K562 (cell line): ENCODE measurements around the gene EME2. TPM values are rescaled to one million over a fixed set of nuclear protein-coding genes. Genes with fewer than 3 reads are reported as not detected.

ENCODE experiments used
- E2F6 ChIP-seq, 2 experiments: IDR thresholded peaks; 2 replicates each; pipeline ENCODE4 v1.6.1; 2011; ENCODE audit warnings: borderline replicate concordance in 1 of 2, control low read depth in 1 of 2, low read depth in 1 of 2, low read length in 1 of 2, mild to moderate bottlenecking in 1 of 2, mixed read lengths in 1 of 2, moderate library complexity in 1 of 2; ENCODE audit not compliant: insufficient read depth in 1 of 2, insufficient read length in 1 of 2, poor library complexity in 1 of 2, severe bottlenecking in 1 of 2; ENCODE audit errors: extremely low read depth in 1 of 2
- EGR1 ChIP-seq: fragments of 450-650 bp; conservative IDR thresholded peaks from 2 replicates; pipeline ENCODE4 v1.6.1; 2017; ENCODE audit warnings: mild to moderate bottlenecking
- HMGN3 ChIP-seq: IDR thresholded peaks from 2 replicates; pipeline ENCODE4 v1.6.1; 2011; ENCODE audit warnings: borderline replicate concordance, low read depth, mild to moderate bottlenecking, mixed read lengths, low read length; ENCODE audit not compliant: insufficient read length; ENCODE audit errors: extremely low read depth
- HNRNPL ChIP-seq: fragments of 200-400 bp; formaldehyde crosslinking; IDR thresholded peaks from 2 replicates; pipeline ENCODE4 v1.6.1; 2017; ENCODE audit warnings: low read depth, mild to moderate bottlenecking, low read length
- MAX ChIP-seq: sonication (generic); formaldehyde crosslinking; IDR thresholded peaks from 2 replicates; pipeline ENCODE4 v1.9.0; 2022; ENCODE audit warnings: mild to moderate bottlenecking, missing genetic modification reagents
- POLR2G ChIP-seq: fragments of 200-400 bp; formaldehyde crosslinking; IDR thresholded peaks from 2 replicates; pipeline ENCODE4 v1.6.1; 2017; ENCODE audit warnings: low read depth, mild to moderate bottlenecking, antibody characterized with exemption, low read length, moderate library complexity
- RB1 ChIP-seq: fragments of 450-650 bp; IDR thresholded peaks from 2 replicates; pipeline ENCODE4 v1.6.1; 2017; ENCODE audit warnings: low read depth, mild to moderate bottlenecking
- ZBTB7A ChIP-seq: IDR thresholded peaks from 2 replicates; pipeline ENCODE4 v1.6.1; 2011; ENCODE audit warnings: low read depth, mild to moderate bottlenecking, low read length, moderate library complexity, borderline replicate concordance; ENCODE audit not compliant: control insufficient read depth
- polyA plus RNA-seq, 8 experiments: library from polyadenylated mRNA; depleted of rRNA in 4 of 8; stranded (reverse) in 5 of 8; unstranded in 3 of 8; fragments of >200 nt; fragmentation: Nextera tagmentation in 2 of 8; fragmentation: Illumina TruSeq in 1 of 8; extraction: Ambion mirVana in 2 of 8; extraction: Trizol in 1 of 8; gene quantifications; 2 replicates each; pipeline versions ENCODE4 v1.2.1 to v1.2.3, GENCODE V29; 2011 to 2014; ENCODE audit warnings: inconsistent platforms in 1 of 8, missing spikeins in 1 of 8
- total RNA-seq, 7 experiments: library from RNA; depleted of rRNA in 6 of 7; stranded (reverse); fragments of >200 nt in 6 of 7; fragmentation: Illumina TruSeq in 2 of 7; extraction: Trizol in 2 of 7; gene quantifications; 2 replicates each; pipeline versions ENCODE4 v1.2.1 to v1.2.3, GENCODE V29; 2011 to 2021; ENCODE audit warnings: low replicate concordance in 1 of 7
- TF ChIP-seq, protein P1 (sequence below): conservative IDR thresholded peaks from 2 replicates; pipeline ENCODE4 v1.6.1; 2011; ENCODE audit warnings: low read depth, mild to moderate bottlenecking, low read length; ENCODE audit not compliant: control insufficient read depth

EME2 gene
- total and polyA plus RNA-seq, 9 of the 15 experiments (the other 6 are each of a cell fraction or from before 2014, with no cell fraction given): 0.35 to 19.9 (median 3.5) TPM

- TF ChIP-seq HNRNPL (no peak), E2F6 (IDR thresholded peaks at IDR 0.05; ENCODE audit: borderline replicate concordance in 1 of 2, extremely low read depth in 1 of 2, insufficient read depth in 1 of 2, insufficient read length in 1 of 2, low read depth in 1 of 2, low read length in 1 of 2, poor library complexity in 1 of 2, severe bottlenecking in 1 of 2) (peak; percentile 44 to 68), MAX (CRISPR knock-in tag) (peak; percentile 90), POLR2G (0 out of 2 replicates have a peak, but pooled peaks have one; percentile 28), HMGN3 (peak; percentile 37), RB1 (peak; percentile 52; the same call in 1 of the 2 replicates), ZBTB7A (0 out of 2 replicates have a peak, but pooled peaks have one; percentile 27), EGR1 (peak; percentile 91)
- TF ChIP-seq, protein P1, sequence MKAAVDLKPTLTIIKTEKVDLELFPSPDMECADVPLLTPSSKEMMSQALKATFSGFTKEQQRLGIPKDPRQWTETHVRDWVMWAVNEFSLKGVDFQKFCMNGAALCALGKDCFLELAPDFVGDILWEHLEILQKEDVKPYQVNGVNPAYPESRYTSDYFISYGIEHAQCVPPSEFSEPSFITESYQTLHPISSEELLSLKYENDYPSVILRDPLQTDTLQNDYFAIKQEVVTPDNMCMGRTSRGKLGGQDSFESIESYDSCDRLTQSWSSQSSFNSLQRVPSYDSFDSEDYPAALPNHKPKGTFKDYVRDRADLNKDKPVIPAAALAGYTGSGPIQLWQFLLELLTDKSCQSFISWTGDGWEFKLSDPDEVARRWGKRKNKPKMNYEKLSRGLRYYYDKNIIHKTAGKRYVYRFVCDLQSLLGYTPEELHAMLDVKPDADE: peak; percentile 46; the same call in 1 of the 2 replicates
- TF ChIP-seq, all 486 proteins: peak for 47
Measured at GRCh38 chr16:1812732-1813163, 40.1 kb downstream of the EME2 start (continued).
